SKM-1 treated with dmso at 0.1 percent for 144 hours (cell line): ENCODE results near the gene EFCAB8.
A peak's percentile ranks its signal among the peaks of the same experiment; 100 is the strongest.

Experiments used
- DNase-seq: peaks from one replicate; lab custom pipeline; 2025; ENCODE audit not compliant: unreplicated experiment; lab: John Stamatoyannopoulos, UW

Gene EFCAB8

GRCh38 chr20:32908334-32909292, 49.9 kb downstream of the EFCAB8 start:
- DNase-seq: no peak

- no peak for DNase-seq
Measured at GRCh38 chr20:32909451-32909850, 50.7 kb downstream of the EFCAB8 start.

- no peak for DNase-seq
Measured at GRCh38 chr20:32909896-32910571, 51.3 kb downstream of the EFCAB8 start.

GRCh38 chr20:32911355-32911754, 52.6 kb downstream of the EFCAB8 start:
- DNase-seq: no peak

GRCh38 chr20:32912688-32913087, 54.0 kb downstream of the EFCAB8 start:
- DNase-seq: no peak

- DNase-seq: no peak
Measured at GRCh38 chr20:32914031-32914430, 55.3 kb downstream of the EFCAB8 start.

GRCh38 chr20:32917191-32917950, 58.6 kb downstream of the EFCAB8 start:
- no peak for DNase-seq

GRCh38 chr20:32918296-32918695, 59.6 kb downstream of the EFCAB8 start:
- DNase-seq: no peak

GRCh38 chr20:32918751-32919150, 60.0 kb downstream of the EFCAB8 start:
- DNase-seq: no peak

GRCh38 chr20:32920066-32920465, 61.3 kb downstream of the EFCAB8 start:
- DNase-seq: no peak

- no peak for DNase-seq
Measured at GRCh38 chr20:32920530-32921298, 62.0 kb downstream of the EFCAB8 start.

- DNase-seq: no peak
Measured at GRCh38 chr20:32922466-32922865, 63.7 kb downstream of the EFCAB8 start.

GRCh38 chr20:32924781-32925180, 66.1 kb downstream of the EFCAB8 start:
- no peak for DNase-seq

GRCh38 chr20:32925481-32926196, 66.9 kb downstream of the EFCAB8 start:
- DNase-seq: no peak

- DNase-seq: no peak
Measured at GRCh38 chr20:32929162-32929561, 70.4 kb downstream of the EFCAB8 start.

- DNase-seq: no peak
Measured at GRCh38 chr20:32930181-32930580, 71.5 kb downstream of the EFCAB8 start.

GRCh38 chr20:32930701-32931100, 72.0 kb downstream of the EFCAB8 start:
- DNase-seq: no peak

GRCh38 chr20:32934580-32934979, 75.9 kb downstream of the EFCAB8 start:
- no peak for DNase-seq

- peak; percentile 54 for DNase-seq
Measured at GRCh38 chr20:32941155-32941885, 82.6 kb downstream of the EFCAB8 start.
